ENCODE results near the gene NAT10.

DNA sequence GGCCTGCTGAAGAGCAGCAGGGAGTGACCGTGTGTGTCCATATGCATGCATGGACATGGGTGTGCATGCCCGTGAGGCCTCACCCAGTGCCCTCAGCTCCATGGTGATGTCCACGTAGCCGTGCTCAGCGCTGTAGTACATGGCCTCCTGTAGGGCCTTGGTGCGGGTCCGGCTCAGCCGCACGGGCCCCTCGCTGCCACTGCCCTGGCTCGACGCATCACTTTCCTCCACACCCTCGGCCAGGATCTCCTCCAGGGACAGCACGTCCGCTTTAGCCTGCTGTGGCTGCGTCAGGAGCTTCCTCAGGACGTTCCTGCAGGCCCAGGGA, 57.0 kb downstream of the NAT10 start:
- no peak for TF ChIP-seq POLR2AphosphoS5 (IDR thresholded peaks at IDR 0.05)
- TF ChIP-seq POLR2A (IDR thresholded peaks at IDR 0.05), result no peak
- TF ChIP-seq, protein P1, sequence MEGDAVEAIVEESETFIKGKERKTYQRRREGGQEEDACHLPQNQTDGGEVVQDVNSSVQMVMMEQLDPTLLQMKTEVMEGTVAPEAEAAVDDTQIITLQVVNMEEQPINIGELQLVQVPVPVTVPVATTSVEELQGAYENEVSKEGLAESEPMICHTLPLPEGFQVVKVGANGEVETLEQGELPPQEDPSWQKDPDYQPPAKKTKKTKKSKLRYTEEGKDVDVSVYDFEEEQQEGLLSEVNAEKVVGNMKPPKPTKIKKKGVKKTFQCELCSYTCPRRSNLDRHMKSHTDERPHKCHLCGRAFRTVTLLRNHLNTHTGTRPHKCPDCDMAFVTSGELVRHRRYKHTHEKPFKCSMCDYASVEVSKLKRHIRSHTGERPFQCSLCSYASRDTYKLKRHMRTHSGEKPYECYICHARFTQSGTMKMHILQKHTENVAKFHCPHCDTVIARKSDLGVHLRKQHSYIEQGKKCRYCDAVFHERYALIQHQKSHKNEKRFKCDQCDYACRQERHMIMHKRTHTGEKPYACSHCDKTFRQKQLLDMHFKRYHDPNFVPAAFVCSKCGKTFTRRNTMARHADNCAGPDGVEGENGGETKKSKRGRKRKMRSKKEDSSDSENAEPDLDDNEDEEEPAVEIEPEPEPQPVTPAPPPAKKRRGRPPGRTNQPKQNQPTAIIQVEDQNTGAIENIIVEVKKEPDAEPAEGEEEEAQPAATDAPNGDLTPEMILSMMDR (IDR thresholded peaks at IDR 0.05), result no peak
- TF ChIP-seq EP300 (IDR thresholded peaks at IDR 0.05), result no peak

Data from gastroesophageal sphincter (tissue), 3 donors.